COLO668 (cell line): ENCODE data around the gene NCKIPSD.

Experiments used
- DNase-seq: peaks from one replicate; lab custom pipeline; 2025; ENCODE audit not compliant: unreplicated experiment; lab: John Stamatoyannopoulos, UW

NCKIPSD gene

GRCh38 chr3:48650723-48651122 lies 35.0 kb downstream of the NCKIPSD start:
- DNase-seq, result no peak

GRCh38 chr3:48648188-48648850 lies 37.4 kb downstream of the NCKIPSD start:
- no peak for DNase-seq

- DNase-seq, result no peak
Observed at GRCh38 chr3:48647714-48648113, 38.0 kb downstream of the NCKIPSD start.

GRCh38 chr3:48644898-48645760 lies 40.6 kb downstream of the NCKIPSD start:
- no peak for DNase-seq

GRCh38 chr3:48642605-48643004 lies 43.1 kb downstream of the NCKIPSD start:
- no peak for DNase-seq

GRCh38 chr3:48641396-48641795 lies 44.3 kb downstream of the NCKIPSD start:
- no peak for DNase-seq

GRCh38 chr3:48639944-48640606 lies 45.6 kb downstream of the NCKIPSD start:
- DNase-seq, result no peak

GRCh38 chr3:48637305-48637704 lies 48.4 kb downstream of the NCKIPSD start:
- no peak for DNase-seq

- no peak for DNase-seq
Observed at GRCh38 chr3:48636149-48636655, 49.5 kb downstream of the NCKIPSD start.

- peak; percentile 95 for DNase-seq
Observed at GRCh38 chr3:48635222-48636021, 50.3 kb downstream of the NCKIPSD start, which contains the start of gene SLC26A6. Gene SLC26A6, minus strand, starts transcription at chr3:48635461. Its CDS starts 68 bp downstream, at chr3:48635393.

- DNase-seq, result peak; percentile 37
Observed at GRCh38 chr3:48634661-48635221, 51.0 kb downstream of the NCKIPSD start.

- no peak for DNase-seq
Observed at GRCh38 chr3:48633743-48634142, 52.0 kb downstream of the NCKIPSD start.

GRCh38 chr3:48633256-48633655 lies 52.5 kb downstream of the NCKIPSD start:
- DNase-seq, result no peak

- DNase-seq, result no peak
Observed at GRCh38 chr3:48631516-48632448, 53.9 kb downstream of the NCKIPSD start.

GRCh38 chr3:48630833-48631232 lies 54.9 kb downstream of the NCKIPSD start:
- DNase-seq, result no peak

GRCh38 chr3:48630407-48630806 lies 55.3 kb downstream of the NCKIPSD start:
- no peak for DNase-seq

GRCh38 chr3:48629894-48630293 lies 55.8 kb downstream of the NCKIPSD start:
- DNase-seq, result no peak

GRCh38 chr3:48628277-48629017 lies 57.3 kb downstream of the NCKIPSD start:
- DNase-seq, result no peak

- no peak for DNase-seq
Observed at GRCh38 chr3:48625600-48625999, 60.1 kb downstream of the NCKIPSD start.
